HepG2 (cell line): ENCODE results near the gene UNC119B. TPM values are rescaled to one million over a fixed set of nuclear protein-coding genes. Genes with fewer than 3 reads are reported as not detected.

ENCODE experiments used
- HNF4G ChIP-seq, 2 experiments: sonication (generic) in 1 of 2; formaldehyde crosslinking in 1 of 2; IDR thresholded peaks; 2 replicates each; pipeline versions ENCODE4 v1.4.0 to v1.6.1; 2011 to 2020; ENCODE audit warnings: borderline replicate concordance in 2 of 2, low read depth in 2 of 2, mild to moderate bottlenecking in 2 of 2, low read length in 1 of 2, missing genetic modification reagents in 1 of 2, moderate library complexity in 1 of 2
- IKZF4 ChIP-seq: sonication (generic); formaldehyde crosslinking; IDR thresholded peaks from 2 replicates; pipeline ENCODE4 v1.5.1; 2020; ENCODE audit warnings: borderline replicate concordance, mild to moderate bottlenecking, low read depth, missing genetic modification reagents; ENCODE audit errors: not compliant biosample characterization
- KAT8 ChIP-seq: IDR thresholded peaks from 2 replicates; pipeline ENCODE4 v1.6.1; 2016; ENCODE audit warnings: missing genetic modification reagents, missing compliant biosample characterization
- KDM1A ChIP-seq: IDR thresholded peaks from 2 replicates; pipeline ENCODE4 v1.6.1; 2016; ENCODE audit warnings: missing compliant biosample characterization
- MED8 ChIP-seq: sonication (generic); formaldehyde crosslinking; IDR thresholded peaks from 2 replicates; pipeline ENCODE4 v1.8.1; 2023; ENCODE audit warnings: mild to moderate bottlenecking, missing genetic modification reagents; ENCODE audit not compliant: insufficient replicate concordance
- NBN ChIP-seq: fragments of 450-650 bp; conservative IDR thresholded peaks from 2 replicates; pipeline ENCODE4 v1.6.1; 2017
- NFKB2 ChIP-seq: sonication (generic); formaldehyde crosslinking; IDR thresholded peaks from 2 replicates; pipeline ENCODE4 v1.4.0; 2020; ENCODE audit warnings: missing genetic modification reagents, borderline replicate concordance
- RBFOX2 ChIP-seq: fragments of 200-400 bp; formaldehyde crosslinking; IDR thresholded peaks from 2 replicates; pipeline ENCODE4 v1.6.1; 2017; ENCODE audit warnings: low read depth, mild to moderate bottlenecking, low read length
- TBP ChIP-seq: sonication (generic); formaldehyde crosslinking; IDR thresholded peaks from 2 replicates; pipeline ENCODE4 v1.5.0; 2020; ENCODE audit warnings: missing genetic modification reagents
- ZNF564 ChIP-seq: sonication (generic); formaldehyde crosslinking; IDR thresholded peaks from 2 replicates; pipeline ENCODE4 v1.8.1; 2023; ENCODE audit warnings: mild to moderate bottlenecking, missing genetic modification reagents
- ZNF773 ChIP-seq: sonication (generic); formaldehyde crosslinking; IDR thresholded peaks from 2 replicates; pipeline ENCODE4 v1.4.0; 2020; ENCODE audit warnings: missing genetic modification reagents, borderline replicate concordance
- polyA plus RNA-seq, 8 experiments: library from polyadenylated mRNA; depleted of rRNA in 3 of 8; stranded (reverse) in 7 of 8; unstranded in 1 of 8; fragments of >200 nt; fragmentation: Illumina TruSeq in 4 of 8; extraction: Trizol in 4 of 8; gene quantifications; 2 replicates each; pipeline versions ENCODE4 v1.2.1 to v1.2.3, GENCODE V29; 2011 to 2016; ENCODE audit warnings: low read depth in 4 of 8, missing spikeins in 1 of 8, mixed read lengths in 1 of 8; ENCODE audit not compliant: insufficient read depth in 1 of 8
- total RNA-seq, 5 experiments: library from RNA; depleted of rRNA; stranded (reverse); fragments of >200 nt; fragmentation: Illumina TruSeq; extraction: Trizol; gene quantifications; 2 replicates each; pipeline ENCODE4 v1.2.3, GENCODE V29; 2016; ENCODE audit warnings: low read depth in 1 of 5
- TF ChIP-seq, protein P1 (sequence below): sonication (generic); formaldehyde crosslinking; IDR thresholded peaks from 2 replicates; pipeline ENCODE4 v1.5.1; 2020; ENCODE audit warnings: mild to moderate bottlenecking, missing genetic modification reagents, moderate library complexity
- TF ChIP-seq, protein P2 (sequence below): sonication (generic); formaldehyde crosslinking; IDR thresholded peaks from 2 replicates; pipeline ENCODE4 v1.8.0; 2022; ENCODE audit warnings: mild to moderate bottlenecking, missing genetic modification reagents; ENCODE audit not compliant: insufficient replicate concordance
- TF ChIP-seq, protein P3 (sequence below): sonication (generic); formaldehyde crosslinking; IDR thresholded peaks from 2 replicates; pipeline ENCODE4 v1.8.1; 2022; ENCODE audit warnings: mild to moderate bottlenecking, missing genetic modification reagents
- TF ChIP-seq, protein P4 (sequence below): sonication (generic); formaldehyde crosslinking; IDR thresholded peaks from 2 replicates; pipeline ENCODE4 v1.5.0; 2020; ENCODE audit warnings: mild to moderate bottlenecking, missing genetic modification reagents, moderate library complexity
- TF ChIP-seq, protein P5 (sequence below): sonication (generic); formaldehyde crosslinking; IDR thresholded peaks from 2 replicates; pipeline ENCODE4 v1.4.0; 2020; ENCODE audit warnings: mild to moderate bottlenecking, missing genetic modification reagents, borderline replicate concordance

Gene UNC119B
- total and polyA plus RNA-seq, 2 of the 13 experiments (the other 11 are each of a cell fraction or from before 2014, with no cell fraction given), result 19.6 to 19.7 TPM

DNA sequence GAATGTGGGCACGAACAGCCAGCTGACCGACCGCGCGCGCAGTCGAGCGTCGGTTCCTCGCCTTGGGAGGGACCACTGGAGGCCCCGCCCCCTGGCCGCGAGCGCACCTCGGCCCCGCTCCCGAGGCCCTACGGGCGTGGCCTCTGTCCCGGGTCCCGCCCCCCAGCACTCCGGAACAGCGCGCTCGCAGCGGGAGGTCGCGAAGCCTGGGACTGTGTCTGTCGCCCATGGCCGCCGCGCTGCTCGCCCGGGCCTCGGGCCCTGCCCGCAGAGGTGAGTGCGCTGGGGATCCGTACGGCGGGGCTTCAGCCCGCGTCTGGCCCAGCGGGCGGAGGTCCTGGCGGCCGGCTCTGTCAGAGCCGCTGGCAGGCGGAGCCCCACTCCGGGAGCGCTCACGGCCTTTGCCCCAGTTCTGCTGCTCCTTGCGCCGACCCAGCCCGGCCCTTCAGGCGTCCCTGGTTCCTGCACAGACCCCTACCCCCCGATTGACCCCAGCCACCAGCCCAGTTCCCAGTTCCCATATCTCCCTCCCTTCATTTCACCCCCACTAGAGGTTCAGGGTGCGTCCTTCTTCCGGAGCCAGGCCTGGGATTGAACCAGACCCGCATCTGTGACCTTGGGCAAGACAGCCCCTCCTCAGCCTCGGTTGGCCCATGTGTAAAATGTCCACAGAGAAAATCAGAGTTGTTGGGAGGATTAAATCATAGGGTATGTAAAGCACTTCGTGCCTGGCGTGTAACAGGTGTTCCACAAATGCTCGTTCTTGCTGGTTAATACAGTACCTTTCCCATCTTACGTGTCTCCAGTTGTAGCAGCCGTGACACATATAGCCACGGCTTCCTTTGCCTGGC, 15.6 kb downstream of the UNC119B start, which contains the start of gene ACADS (continued):
- TF ChIP-seq, protein P1, sequence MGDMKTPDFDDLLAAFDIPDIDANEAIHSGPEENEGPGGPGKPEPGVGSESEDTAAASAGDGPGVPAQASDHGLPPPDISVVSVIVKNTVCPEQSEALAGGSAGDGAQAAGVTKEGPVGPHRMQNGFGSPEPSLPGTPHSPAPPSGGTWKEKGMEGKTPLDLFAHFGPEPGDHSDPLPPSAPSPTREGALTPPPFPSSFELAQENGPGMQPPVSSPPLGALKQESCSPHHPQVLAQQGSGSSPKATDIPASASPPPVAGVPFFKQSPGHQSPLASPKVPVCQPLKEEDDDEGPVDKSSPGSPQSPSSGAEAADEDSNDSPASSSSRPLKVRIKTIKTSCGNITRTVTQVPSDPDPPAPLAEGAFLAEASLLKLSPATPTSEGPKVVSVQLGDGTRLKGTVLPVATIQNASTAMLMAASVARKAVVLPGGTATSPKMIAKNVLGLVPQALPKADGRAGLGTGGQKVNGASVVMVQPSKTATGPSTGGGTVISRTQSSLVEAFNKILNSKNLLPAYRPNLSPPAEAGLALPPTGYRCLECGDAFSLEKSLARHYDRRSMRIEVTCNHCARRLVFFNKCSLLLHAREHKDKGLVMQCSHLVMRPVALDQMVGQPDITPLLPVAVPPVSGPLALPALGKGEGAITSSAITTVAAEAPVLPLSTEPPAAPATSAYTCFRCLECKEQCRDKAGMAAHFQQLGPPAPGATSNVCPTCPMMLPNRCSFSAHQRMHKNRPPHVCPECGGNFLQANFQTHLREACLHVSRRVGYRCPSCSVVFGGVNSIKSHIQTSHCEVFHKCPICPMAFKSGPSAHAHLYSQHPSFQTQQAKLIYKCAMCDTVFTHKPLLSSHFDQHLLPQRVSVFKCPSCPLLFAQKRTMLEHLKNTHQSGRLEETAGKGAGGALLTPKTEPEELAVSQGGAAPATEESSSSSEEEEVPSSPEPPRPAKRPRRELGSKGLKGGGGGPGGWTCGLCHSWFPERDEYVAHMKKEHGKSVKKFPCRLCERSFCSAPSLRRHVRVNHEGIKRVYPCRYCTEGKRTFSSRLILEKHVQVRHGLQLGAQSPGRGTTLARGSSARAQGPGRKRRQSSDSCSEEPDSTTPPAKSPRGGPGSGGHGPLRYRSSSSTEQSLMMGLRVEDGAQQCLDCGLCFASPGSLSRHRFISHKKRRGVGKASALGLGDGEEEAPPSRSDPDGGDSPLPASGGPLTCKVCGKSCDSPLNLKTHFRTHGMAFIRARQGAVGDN (CRISPR knock-in tag), result peak; percentile 94
- TF ChIP-seq NBN (no peak), ZNF564 (CRISPR knock-in tag) (peak; percentile 69; the same call in 1 of the 2 replicates), ZNF773 (CRISPR knock-in tag) (peak; percentile 72; the same call in 1 of the 2 replicates), TBP (CRISPR knock-in tag) (no peak), RBFOX2 (peak; percentile 93), MED8 (CRISPR knock-in tag) (no peak), IKZF4 (CRISPR knock-in tag) (no peak), HNF4G (IDR thresholded peaks at IDR 0.05; ENCODE audit: borderline replicate concordance, low read depth, low read length) (0 out of 2 replicates have a peak, but pooled peaks have one; percentile 35), HNF4G (CRISPR knock-in tag; IDR thresholded peaks at IDR 0.05; ENCODE audit: borderline replicate concordance, low read depth) (no peak), KDM1A (CRISPR knock-in tag) (no peak), NFKB2 (CRISPR knock-in tag) (peak; percentile 59; the same call in 1 of the 2 replicates), KAT8 (CRISPR knock-in tag) (0 out of 2 replicates have a peak, but pooled peaks have one; percentile 54)
- TF ChIP-seq, protein P2, sequence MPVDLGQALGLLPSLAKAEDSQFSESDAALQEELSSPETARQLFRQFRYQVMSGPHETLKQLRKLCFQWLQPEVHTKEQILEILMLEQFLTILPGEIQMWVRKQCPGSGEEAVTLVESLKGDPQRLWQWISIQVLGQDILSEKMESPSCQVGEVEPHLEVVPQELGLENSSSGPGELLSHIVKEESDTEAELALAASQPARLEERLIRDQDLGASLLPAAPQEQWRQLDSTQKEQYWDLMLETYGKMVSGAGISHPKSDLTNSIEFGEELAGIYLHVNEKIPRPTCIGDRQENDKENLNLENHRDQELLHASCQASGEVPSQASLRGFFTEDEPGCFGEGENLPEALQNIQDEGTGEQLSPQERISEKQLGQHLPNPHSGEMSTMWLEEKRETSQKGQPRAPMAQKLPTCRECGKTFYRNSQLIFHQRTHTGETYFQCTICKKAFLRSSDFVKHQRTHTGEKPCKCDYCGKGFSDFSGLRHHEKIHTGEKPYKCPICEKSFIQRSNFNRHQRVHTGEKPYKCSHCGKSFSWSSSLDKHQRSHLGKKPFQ (CRISPR knock-in tag), result peak; percentile 51
- TF ChIP-seq, protein P3, sequence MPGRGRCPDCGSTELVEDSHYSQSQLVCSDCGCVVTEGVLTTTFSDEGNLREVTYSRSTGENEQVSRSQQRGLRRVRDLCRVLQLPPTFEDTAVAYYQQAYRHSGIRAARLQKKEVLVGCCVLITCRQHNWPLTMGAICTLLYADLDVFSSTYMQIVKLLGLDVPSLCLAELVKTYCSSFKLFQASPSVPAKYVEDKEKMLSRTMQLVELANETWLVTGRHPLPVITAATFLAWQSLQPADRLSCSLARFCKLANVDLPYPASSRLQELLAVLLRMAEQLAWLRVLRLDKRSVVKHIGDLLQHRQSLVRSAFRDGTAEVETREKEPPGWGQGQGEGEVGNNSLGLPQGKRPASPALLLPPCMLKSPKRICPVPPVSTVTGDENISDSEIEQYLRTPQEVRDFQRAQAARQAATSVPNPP, result 0 out of 2 replicates have a peak, but pooled peaks have one; percentile 2
- TF ChIP-seq, protein P4, sequence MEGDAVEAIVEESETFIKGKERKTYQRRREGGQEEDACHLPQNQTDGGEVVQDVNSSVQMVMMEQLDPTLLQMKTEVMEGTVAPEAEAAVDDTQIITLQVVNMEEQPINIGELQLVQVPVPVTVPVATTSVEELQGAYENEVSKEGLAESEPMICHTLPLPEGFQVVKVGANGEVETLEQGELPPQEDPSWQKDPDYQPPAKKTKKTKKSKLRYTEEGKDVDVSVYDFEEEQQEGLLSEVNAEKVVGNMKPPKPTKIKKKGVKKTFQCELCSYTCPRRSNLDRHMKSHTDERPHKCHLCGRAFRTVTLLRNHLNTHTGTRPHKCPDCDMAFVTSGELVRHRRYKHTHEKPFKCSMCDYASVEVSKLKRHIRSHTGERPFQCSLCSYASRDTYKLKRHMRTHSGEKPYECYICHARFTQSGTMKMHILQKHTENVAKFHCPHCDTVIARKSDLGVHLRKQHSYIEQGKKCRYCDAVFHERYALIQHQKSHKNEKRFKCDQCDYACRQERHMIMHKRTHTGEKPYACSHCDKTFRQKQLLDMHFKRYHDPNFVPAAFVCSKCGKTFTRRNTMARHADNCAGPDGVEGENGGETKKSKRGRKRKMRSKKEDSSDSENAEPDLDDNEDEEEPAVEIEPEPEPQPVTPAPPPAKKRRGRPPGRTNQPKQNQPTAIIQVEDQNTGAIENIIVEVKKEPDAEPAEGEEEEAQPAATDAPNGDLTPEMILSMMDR (CRISPR knock-in tag), result no peak
- TF ChIP-seq, protein P5, sequence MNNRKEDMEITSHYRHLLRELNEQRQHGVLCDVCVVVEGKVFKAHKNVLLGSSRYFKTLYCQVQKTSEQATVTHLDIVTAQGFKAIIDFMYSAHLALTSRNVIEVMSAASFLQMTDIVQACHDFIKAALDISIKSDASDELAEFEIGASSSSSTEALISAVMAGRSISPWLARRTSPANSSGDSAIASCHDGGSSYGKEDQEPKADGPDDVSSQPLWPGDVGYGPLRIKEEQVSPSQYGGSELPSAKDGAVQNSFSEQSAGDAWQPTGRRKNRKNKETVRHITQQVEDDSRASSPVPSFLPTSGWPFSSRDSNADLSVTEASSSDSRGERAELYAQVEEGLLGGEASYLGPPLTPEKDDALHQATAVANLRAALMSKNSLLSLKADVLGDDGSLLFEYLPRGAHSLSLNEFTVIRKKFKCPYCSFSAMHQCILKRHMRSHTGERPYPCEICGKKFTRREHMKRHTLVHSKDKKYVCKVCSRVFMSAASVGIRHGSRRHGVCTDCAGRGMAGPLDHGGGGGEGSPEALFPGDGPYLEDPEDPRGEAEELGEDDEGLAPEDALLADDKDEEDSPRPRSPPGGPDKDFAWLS, result no peak
